ENCODE measurements around the gene RBM34.

Gene RBM34

DNA sequence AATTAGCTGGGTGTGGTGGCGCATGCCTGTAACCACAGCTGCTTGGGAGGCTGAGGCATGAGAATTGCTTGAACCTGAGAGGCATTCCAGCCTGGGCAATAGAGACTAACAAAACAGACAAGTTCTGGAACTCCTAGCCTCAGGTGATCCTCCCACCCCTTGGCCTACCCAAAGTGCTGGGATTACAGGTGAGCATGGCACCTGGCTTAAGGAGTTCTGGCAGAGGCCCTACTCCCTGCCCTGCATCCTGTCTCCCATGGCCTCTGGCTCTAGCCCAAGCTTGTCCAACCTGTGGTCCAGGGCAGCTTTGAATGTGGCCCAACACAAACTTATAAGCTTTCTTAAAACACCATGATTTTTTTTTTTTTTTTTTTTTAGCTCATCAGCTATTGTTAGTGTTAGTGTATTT is 52.9 kb downstream of the RBM34 start:
- H3K4me3 ChIP-seq (replicated peaks; ENCODE audit: insufficient read depth, low read length) = no peak overlapping the region
- no peaks in the 10 kb centered on the region for H3K27me3 ChIP-seq (ENCODE audit: insufficient read depth, poor library complexity, severe bottlenecking)
- peak; percentile 78 for TF ChIP-seq POLR2AphosphoS5 (IDR thresholded peaks at IDR 0.05; ENCODE audit: low read depth)
- TF ChIP-seq, protein P1, sequence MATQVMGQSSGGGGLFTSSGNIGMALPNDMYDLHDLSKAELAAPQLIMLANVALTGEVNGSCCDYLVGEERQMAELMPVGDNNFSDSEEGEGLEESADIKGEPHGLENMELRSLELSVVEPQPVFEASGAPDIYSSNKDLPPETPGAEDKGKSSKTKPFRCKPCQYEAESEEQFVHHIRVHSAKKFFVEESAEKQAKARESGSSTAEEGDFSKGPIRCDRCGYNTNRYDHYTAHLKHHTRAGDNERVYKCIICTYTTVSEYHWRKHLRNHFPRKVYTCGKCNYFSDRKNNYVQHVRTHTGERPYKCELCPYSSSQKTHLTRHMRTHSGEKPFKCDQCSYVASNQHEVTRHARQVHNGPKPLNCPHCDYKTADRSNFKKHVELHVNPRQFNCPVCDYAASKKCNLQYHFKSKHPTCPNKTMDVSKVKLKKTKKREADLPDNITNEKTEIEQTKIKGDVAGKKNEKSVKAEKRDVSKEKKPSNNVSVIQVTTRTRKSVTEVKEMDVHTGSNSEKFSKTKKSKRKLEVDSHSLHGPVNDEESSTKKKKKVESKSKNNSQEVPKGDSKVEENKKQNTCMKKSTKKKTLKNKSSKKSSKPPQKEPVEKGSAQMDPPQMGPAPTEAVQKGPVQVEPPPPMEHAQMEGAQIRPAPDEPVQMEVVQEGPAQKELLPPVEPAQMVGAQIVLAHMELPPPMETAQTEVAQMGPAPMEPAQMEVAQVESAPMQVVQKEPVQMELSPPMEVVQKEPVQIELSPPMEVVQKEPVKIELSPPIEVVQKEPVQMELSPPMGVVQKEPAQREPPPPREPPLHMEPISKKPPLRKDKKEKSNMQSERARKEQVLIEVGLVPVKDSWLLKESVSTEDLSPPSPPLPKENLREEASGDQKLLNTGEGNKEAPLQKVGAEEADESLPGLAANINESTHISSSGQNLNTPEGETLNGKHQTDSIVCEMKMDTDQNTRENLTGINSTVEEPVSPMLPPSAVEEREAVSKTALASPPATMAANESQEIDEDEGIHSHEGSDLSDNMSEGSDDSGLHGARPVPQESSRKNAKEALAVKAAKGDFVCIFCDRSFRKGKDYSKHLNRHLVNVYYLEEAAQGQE (IDR thresholded peaks at IDR 0.05; ENCODE audit: insufficient replicate concordance, low read depth) = no peak
- DNase-seq (ENCODE audit: low read depth in 1 of 2, low spot score in 1 of 2) = no peak
- H3K27ac ChIP-seq (replicated peaks) = no peak overlapping the region

- no peak for DNase-seq (ENCODE audit: low read depth in 1 of 2, low spot score in 1 of 2)
- no peak overlapping the region for H3K27ac ChIP-seq (replicated peaks)
Measured at GRCh38 chr1:235107368-235108184, 53.5 kb downstream of the RBM34 start.

DNA sequence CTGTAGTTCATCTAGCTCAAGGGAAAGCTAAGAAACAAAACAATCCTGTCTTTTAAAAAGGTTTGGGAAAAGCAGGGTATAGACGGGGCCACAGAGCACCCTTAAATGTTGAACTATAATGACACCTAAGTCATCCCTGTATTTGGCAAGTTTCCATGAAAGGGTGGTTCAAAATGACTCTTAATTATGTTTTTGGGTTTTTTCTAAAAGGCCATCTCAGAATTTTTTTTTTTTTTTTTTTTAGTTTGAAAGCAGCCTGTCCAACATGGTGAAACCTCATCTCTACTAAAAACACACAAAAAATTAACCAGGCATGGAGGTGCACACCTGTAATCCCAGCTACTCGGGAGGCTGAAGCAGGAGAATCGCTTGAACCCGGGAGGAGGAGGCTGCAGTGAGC is 54.6 kb downstream of the RBM34 start:
- H3K27me3 ChIP-seq (ENCODE audit: insufficient read depth, poor library complexity, severe bottlenecking) = no peaks in the 10 kb centered on the region
- no peak overlapping the region for H3K27ac ChIP-seq (replicated peaks)
- no peak overlapping the region for H3K4me3 ChIP-seq (replicated peaks; ENCODE audit: insufficient read depth, low read length)
- no peak for DNase-seq (ENCODE audit: low read depth in 1 of 2, low spot score in 1 of 2)
- TF ChIP-seq SPI1 (IDR thresholded peaks at IDR 0.05; ENCODE audit: borderline replicate concordance, low read depth) = no peak
- TF ChIP-seq, protein P1 (IDR thresholded peaks at IDR 0.05; ENCODE audit: insufficient replicate concordance, low read depth) = no peak

More at GRCh38 chr1:235107368-235108184, 53.5 kb downstream of the RBM34 start:
- no peak overlapping the region for H3K4me3 ChIP-seq (replicated peaks; ENCODE audit: insufficient read depth, low read length)
- no peaks in the 10 kb centered on the region for H3K27me3 ChIP-seq (ENCODE audit: insufficient read depth, poor library complexity, severe bottlenecking)
- TF ChIP-seq GABPA (IDR thresholded peaks at IDR 0.05; ENCODE audit: low read depth) = no peak

- no peak for DNase-seq (ENCODE audit: low read depth in 1 of 2, low spot score in 1 of 2)
- Histone ChIP-seq H3K27me3 (ENCODE audit: insufficient read depth, poor library complexity, severe bottlenecking) (no peaks in the 10 kb centered on the region), H3K4me3 (replicated peaks; ENCODE audit: insufficient read depth, low read length) (no peak overlapping the region), H3K27ac (replicated peaks) (no peak overlapping the region)
- TF ChIP-seq SPI1 (IDR thresholded peaks at IDR 0.05; ENCODE audit: borderline replicate concordance, low read depth) (no peak), POLR2AphosphoS5 (IDR thresholded peaks at IDR 0.05; ENCODE audit: low read depth) (no peak), GABPA (IDR thresholded peaks at IDR 0.05; ENCODE audit: low read depth) (no peak)
- TF ChIP-seq, protein P2, sequence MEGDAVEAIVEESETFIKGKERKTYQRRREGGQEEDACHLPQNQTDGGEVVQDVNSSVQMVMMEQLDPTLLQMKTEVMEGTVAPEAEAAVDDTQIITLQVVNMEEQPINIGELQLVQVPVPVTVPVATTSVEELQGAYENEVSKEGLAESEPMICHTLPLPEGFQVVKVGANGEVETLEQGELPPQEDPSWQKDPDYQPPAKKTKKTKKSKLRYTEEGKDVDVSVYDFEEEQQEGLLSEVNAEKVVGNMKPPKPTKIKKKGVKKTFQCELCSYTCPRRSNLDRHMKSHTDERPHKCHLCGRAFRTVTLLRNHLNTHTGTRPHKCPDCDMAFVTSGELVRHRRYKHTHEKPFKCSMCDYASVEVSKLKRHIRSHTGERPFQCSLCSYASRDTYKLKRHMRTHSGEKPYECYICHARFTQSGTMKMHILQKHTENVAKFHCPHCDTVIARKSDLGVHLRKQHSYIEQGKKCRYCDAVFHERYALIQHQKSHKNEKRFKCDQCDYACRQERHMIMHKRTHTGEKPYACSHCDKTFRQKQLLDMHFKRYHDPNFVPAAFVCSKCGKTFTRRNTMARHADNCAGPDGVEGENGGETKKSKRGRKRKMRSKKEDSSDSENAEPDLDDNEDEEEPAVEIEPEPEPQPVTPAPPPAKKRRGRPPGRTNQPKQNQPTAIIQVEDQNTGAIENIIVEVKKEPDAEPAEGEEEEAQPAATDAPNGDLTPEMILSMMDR (IDR thresholded peaks at IDR 0.05; ENCODE audit: insufficient read depth, low read length) = no peak
- TF ChIP-seq, protein P1 (IDR thresholded peaks at IDR 0.05; ENCODE audit: insufficient replicate concordance, low read depth) = no peak
Measured at GRCh38 chr1:235105051-235106043, 55.7 kb downstream of the RBM34 start.
